NCI-H345 treated with DMSO at 0.1 percent for 48 hours (cell line): ENCODE results near the gene SIRPB2.

ENCODE experiments used
- DNase-seq: peaks from one replicate; lab custom pipeline; 2025; ENCODE audit not compliant: unreplicated experiment; lab: John Stamatoyannopoulos, UW

SIRPB2 gene

GRCh38 chr20:1491281-1491840 is at the start of gene SIRPB2:
TSS of gene SIRPB2 (minus strand) at chr20:1491420. CDS start at chr20:1491359, 61 bp downstream.
- DNase-seq: no peak

- DNase-seq: no peak
These were observed 48.7 kb upstream of the SIRPB2 start for GRCh38 chr20:1539816-1540419.

- no peak for DNase-seq
These were observed 47.4 kb upstream of the SIRPB2 start for GRCh38 chr20:1538655-1539054.

- no peak for DNase-seq
These were observed 46.5 kb upstream of the SIRPB2 start for GRCh38 chr20:1537731-1538058.

- no peak for DNase-seq
These were observed 45.9 kb upstream of the SIRPB2 start for GRCh38 chr20:1536893-1537730.

- no peak for DNase-seq
These were observed 44.4 kb upstream of the SIRPB2 start for GRCh38 chr20:1535420-1536175.

- no peak for DNase-seq
These were observed 43.3 kb upstream of the SIRPB2 start for GRCh38 chr20:1534526-1534925.

GRCh38 chr20:1533059-1533458 is 41.8 kb upstream of the SIRPB2 start:
- DNase-seq: no peak

- no peak for DNase-seq
These were observed 37.6 kb upstream of the SIRPB2 start for GRCh38 chr20:1528811-1529210.

- DNase-seq: no peak
These were observed 36.7 kb upstream of the SIRPB2 start for GRCh38 chr20:1527923-1528322.

GRCh38 chr20:1526896-1527295 is 35.7 kb upstream of the SIRPB2 start:
- DNase-seq: no peak

- no peak for DNase-seq
These were observed 35.1 kb upstream of the SIRPB2 start for GRCh38 chr20:1526310-1526709.

- DNase-seq: no peak
These were observed 32.8 kb upstream of the SIRPB2 start for GRCh38 chr20:1524004-1524403.

- DNase-seq: no peak
These were observed 25.8 kb upstream of the SIRPB2 start for GRCh38 chr20:1517010-1517409.

GRCh38 chr20:1513801-1514200 is 22.6 kb upstream of the SIRPB2 start:
- DNase-seq: no peak

GRCh38 chr20:1509237-1509636 is 18.0 kb upstream of the SIRPB2 start:
- no peak for DNase-seq

- no peak for DNase-seq
These were observed 17.4 kb upstream of the SIRPB2 start for GRCh38 chr20:1508574-1508973.

- no peak for DNase-seq
These were observed 16.1 kb upstream of the SIRPB2 start for GRCh38 chr20:1507276-1507675.

- no peak for DNase-seq
These were observed 14.7 kb upstream of the SIRPB2 start for GRCh38 chr20:1505871-1506270.

GRCh38 chr20:1505361-1505760 is 14.1 kb upstream of the SIRPB2 start:
- no peak for DNase-seq

- DNase-seq: peak; percentile 77
These were observed 12.5 kb upstream of the SIRPB2 start for GRCh38 chr20:1503564-1504227.
